ENCODE measurements around the gene ATG3.
"Not testable (repeated sequence)": the region's sequence is repeated elsewhere in the genome, so short reads cannot be mapped to it uniquely, and the experiment has no call there.

The ATG3 gene

GRCh38 chr3:112498914-112499711 is 62.6 kb downstream of the ATG3 start, which contains the start of gene BTLA:
TSS of gene BTLA (minus strand) at chr3:112499472. CDS start at chr3:112499358, 114 bp downstream.
- H3K4me3 ChIP-seq (ENCODE audit: low read depth, low read length) = no peak within 1 kb of the TSS
- ChIA-PET POLR2A (no interaction called here), CTCF (interaction anchor here (1.0 kb wide), 1 partner anchor 206 kb away, joined by 3 read pairs; no protein-coding TSS in a partner anchor)
- no peak for DNase-seq (ENCODE audit: low read depth, low spot score)
- TF ChIP-seq CTCF (IDR thresholded peaks at IDR 0.05; ENCODE audit: insufficient read depth, low read length, missing control alignments) = no peak

GRCh38 chr3:112497897-112498548 is 63.7 kb downstream of the ATG3 start:
- no peak overlapping the region for H3K4me3 ChIP-seq (ENCODE audit: low read depth, low read length)
- no peak for DNase-seq (ENCODE audit: low read depth, low spot score)
- TF ChIP-seq CTCF (IDR thresholded peaks at IDR 0.05; ENCODE audit: insufficient read depth, low read length, missing control alignments) = no peak
- ChIA-PET CTCF (no interaction called here), POLR2A (no interaction called here)

GRCh38 chr3:112496366-112497067 is 65.2 kb downstream of the ATG3 start:
- ChIA-PET CTCF (no interaction called here), POLR2A (no interaction called here)
- no peak for DNase-seq (ENCODE audit: low read depth, low spot score)
- no peak overlapping the region for H3K4me3 ChIP-seq (ENCODE audit: low read depth, low read length)
- no peak for TF ChIP-seq CTCF (IDR thresholded peaks at IDR 0.05; ENCODE audit: insufficient read depth, low read length, missing control alignments)

- H3K4me3 ChIP-seq (ENCODE audit: low read depth, low read length); CTCF ChIA-PET; DNase-seq (ENCODE audit: low read depth, low spot score); POLR2A ChIA-PET: not testable (repeated sequence)
These were observed 67.4 kb downstream of the ATG3 start for GRCh38 chr3:112494448-112494767.

GRCh38 chr3:112492124-112492523 is 69.6 kb downstream of the ATG3 start:
- CTCF ChIA-PET = no interaction called here
- TF ChIP-seq CTCF (IDR thresholded peaks at IDR 0.05; ENCODE audit: insufficient read depth, low read length, missing control alignments) = no peak
- POLR2A ChIA-PET = no interaction called here

GRCh38 chr3:112491373-112491772 is 70.4 kb downstream of the ATG3 start:
- TF ChIP-seq CTCF (IDR thresholded peaks at IDR 0.05; ENCODE audit: insufficient read depth, low read length, missing control alignments) = no peak
- ChIA-PET POLR2A (no interaction called here), CTCF (no interaction called here)
- no peak for DNase-seq (ENCODE audit: low read depth, low spot score)
- H3K4me3 ChIP-seq (ENCODE audit: low read depth, low read length) = no peak overlapping the region

More at GRCh38 chr3:112492124-112492523, 69.6 kb downstream of the ATG3 start:
- no peak overlapping the region for H3K4me3 ChIP-seq (ENCODE audit: low read depth, low read length)
- no peak for DNase-seq (ENCODE audit: low read depth, low spot score)

All from AG04449 (cell line).